Stimulated activated naive CD8-positive, alpha-beta T cell treated with anti-CD3 and anti-CD28 coated beads, Interleukin-15, Interleukin-2, amounts not matched to agents 100 ng/mL and 50 ng/mL, for 24 hours (primary cell): Measurements from ENCODE around the gene RNGTT.
"Not testable (repeated sequence)": the region's sequence is repeated elsewhere in the genome, so short reads cannot be mapped to it uniquely, and the experiment has no call there.

Experiments
- H3K27ac Mint-ChIP-seq: one replicate; pipeline ENCODE4 v1.8.0; 2021; ENCODE audit warnings: mild to moderate bottlenecking, mixed read lengths
- H3K27me3 Mint-ChIP-seq: one replicate; pipeline ENCODE4 v1.8.0; 2021; ENCODE audit warnings: mixed read lengths
- H3K36me3 Mint-ChIP-seq: one replicate; pipeline ENCODE4 v1.8.0; 2021; ENCODE audit warnings: low read depth, mixed read lengths
- H3K4me1 Mint-ChIP-seq: one replicate; pipeline ENCODE4 v1.8.0; 2021; ENCODE audit warnings: low read depth, mixed read lengths
- H3K4me3 Mint-ChIP-seq: one replicate; pipeline ENCODE4 v1.8.0; 2021; ENCODE audit warnings: mild to moderate bottlenecking, mixed read lengths
- H3K9me3 Mint-ChIP-seq: one replicate; pipeline ENCODE4 v1.8.0; 2021; ENCODE audit warnings: mixed read lengths

RNGTT gene

DNA sequence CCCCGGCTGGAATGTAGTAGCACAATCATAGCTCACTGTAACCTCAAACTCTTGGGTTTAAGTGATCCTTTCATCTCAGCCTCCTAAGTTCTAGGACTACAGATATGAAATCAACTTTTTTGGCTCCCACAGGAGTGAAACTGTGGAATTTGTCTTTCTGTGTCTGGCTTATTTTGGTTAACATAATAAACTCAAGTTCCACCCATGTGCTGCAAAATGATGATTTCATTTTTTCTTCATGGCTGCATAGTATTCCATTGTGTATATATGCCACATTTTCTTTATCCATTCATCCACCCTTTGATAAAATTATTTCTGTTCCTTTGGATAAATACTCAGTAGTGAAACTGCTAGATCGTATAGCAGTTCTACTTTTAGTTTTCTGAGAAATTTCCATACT, 29.9 kb downstream of the RNGTT start:
- peaks cover 36% of the 10 kb centered on the region for H3K9me3 Mint-ChIP-seq
- H3K4me3 Mint-ChIP-seq: no peak overlapping the region
- H3K27me3 Mint-ChIP-seq: no peaks in the 10 kb centered on the region
- peaks cover 88% of the 10 kb centered on the region for H3K36me3 Mint-ChIP-seq
- no peaks in the 10 kb centered on the region for H3K4me1 Mint-ChIP-seq
- H3K27ac Mint-ChIP-seq: no peak overlapping the region

DNA sequence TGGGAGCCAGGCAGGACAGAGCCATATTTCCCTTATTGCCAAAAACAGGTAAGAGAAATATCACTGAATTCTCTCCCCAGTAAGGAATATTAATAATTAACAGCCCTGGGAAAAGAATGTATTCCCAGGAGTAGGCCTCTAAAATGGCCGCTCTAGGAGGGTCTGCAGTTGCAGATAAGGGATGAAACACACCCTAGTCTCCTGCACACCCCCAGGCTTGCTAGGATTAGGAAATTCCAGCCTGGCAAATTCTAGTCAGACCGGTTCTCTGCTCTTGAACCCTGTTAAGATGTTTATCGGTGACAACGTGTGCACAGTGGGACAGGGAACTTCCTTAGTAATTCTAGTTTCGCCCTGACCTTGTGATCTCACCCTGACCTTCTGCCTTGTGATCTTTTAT, 31.4 kb downstream of the RNGTT start:
- not testable (repeated sequence) for H3K27ac Mint-ChIP-seq, H3K27me3 Mint-ChIP-seq, H3K4me3 Mint-ChIP-seq, H3K4me1 Mint-ChIP-seq
- Mint-ChIP-seq H3K9me3 (peaks cover 26% of the 10 kb centered on the region), H3K36me3 (peaks cover 73% of the 10 kb centered on the region)

GRCh38 chr6:88922775-88923548, 40.5 kb downstream of the RNGTT start:
- H3K36me3 Mint-ChIP-seq: peaks cover 35% of the 10 kb centered on the region
- H3K9me3 Mint-ChIP-seq: no peaks in the 10 kb centered on the region
- H3K4me1 Mint-ChIP-seq: peaks cover 10% of the 10 kb centered on the region
- no peaks in the 10 kb centered on the region for H3K27me3 Mint-ChIP-seq
- H3K27ac Mint-ChIP-seq: no peak overlapping the region
- H3K4me3 Mint-ChIP-seq: no peak overlapping the region

GRCh38 chr6:88921734-88922133, 41.7 kb downstream of the RNGTT start:
- Mint-ChIP-seq H3K27me3 (no peaks in the 10 kb centered on the region), H3K4me1 (peaks cover 20% of the 10 kb centered on the region), H3K9me3 (no peaks in the 10 kb centered on the region), H3K4me3 (no peak overlapping the region), H3K36me3 (peaks cover 43% of the 10 kb centered on the region), H3K27ac (no peak overlapping the region)

- H3K4me3 Mint-ChIP-seq: no peak overlapping the region
- peaks cover 45% of the 10 kb centered on the region for H3K36me3 Mint-ChIP-seq
- H3K27ac Mint-ChIP-seq: no peak overlapping the region
- no peaks in the 10 kb centered on the region for H3K9me3 Mint-ChIP-seq
- no peaks in the 10 kb centered on the region for H3K27me3 Mint-ChIP-seq
- peaks cover 21% of the 10 kb centered on the region for H3K4me1 Mint-ChIP-seq
Observed at GRCh38 chr6:88920774-88921733, 42.4 kb downstream of the RNGTT start.

DNA sequence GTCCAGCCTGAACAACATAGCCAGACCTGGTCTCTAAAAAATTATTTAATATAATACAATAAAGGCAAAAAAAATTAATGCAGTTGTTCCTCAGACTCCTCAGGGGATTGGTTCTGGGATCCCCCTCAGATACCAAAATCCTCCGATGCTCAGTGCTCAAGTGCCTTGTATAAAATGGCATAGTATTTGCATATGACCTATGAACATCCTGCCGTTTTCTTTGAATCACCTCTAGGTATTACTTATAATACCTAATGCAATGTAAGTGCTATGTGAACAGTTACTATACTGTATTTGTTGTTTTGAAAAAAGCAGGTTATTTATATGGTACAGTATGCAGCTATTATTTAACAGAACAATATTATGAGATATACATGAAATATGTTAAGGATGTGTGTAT, 43.3 kb downstream of the RNGTT start:
- H3K27me3 Mint-ChIP-seq: no peaks in the 10 kb centered on the region
- H3K9me3 Mint-ChIP-seq: no peaks in the 10 kb centered on the region
- H3K4me1 Mint-ChIP-seq: peaks cover 21% of the 10 kb centered on the region
- no peak overlapping the region for H3K4me3 Mint-ChIP-seq
- H3K27ac Mint-ChIP-seq: no peak overlapping the region
- peaks cover 48% of the 10 kb centered on the region for H3K36me3 Mint-ChIP-seq

- Mint-ChIP-seq H3K4me3 (no peak overlapping the region), H3K4me1 (peaks cover 27% of the 10 kb centered on the region), H3K36me3 (peaks cover 49% of the 10 kb centered on the region), H3K27me3 (no peaks in the 10 kb centered on the region), H3K9me3 (no peaks in the 10 kb centered on the region), H3K27ac (no peak overlapping the region)
Observed at GRCh38 chr6:88919032-88919431, 44.4 kb downstream of the RNGTT start.

GRCh38 chr6:88916615-88917208, 46.7 kb downstream of the RNGTT start:
- peaks cover 47% of the 10 kb centered on the region for H3K36me3 Mint-ChIP-seq
- H3K27me3 Mint-ChIP-seq: no peaks in the 10 kb centered on the region
- H3K9me3 Mint-ChIP-seq: no peaks in the 10 kb centered on the region
- H3K4me3 Mint-ChIP-seq: no peak overlapping the region
- peaks cover 43% of the 10 kb centered on the region for H3K4me1 Mint-ChIP-seq
- no peak overlapping the region for H3K27ac Mint-ChIP-seq

GRCh38 chr6:88914895-88915598, 48.4 kb downstream of the RNGTT start:
- no peak overlapping the region for H3K4me3 Mint-ChIP-seq
- H3K9me3 Mint-ChIP-seq: no peaks in the 10 kb centered on the region
- H3K4me1 Mint-ChIP-seq: peaks cover 59% of the 10 kb centered on the region
- no peaks in the 10 kb centered on the region for H3K27me3 Mint-ChIP-seq
- H3K36me3 Mint-ChIP-seq: peaks cover 56% of the 10 kb centered on the region
- H3K27ac Mint-ChIP-seq: no peak overlapping the region

DNA sequence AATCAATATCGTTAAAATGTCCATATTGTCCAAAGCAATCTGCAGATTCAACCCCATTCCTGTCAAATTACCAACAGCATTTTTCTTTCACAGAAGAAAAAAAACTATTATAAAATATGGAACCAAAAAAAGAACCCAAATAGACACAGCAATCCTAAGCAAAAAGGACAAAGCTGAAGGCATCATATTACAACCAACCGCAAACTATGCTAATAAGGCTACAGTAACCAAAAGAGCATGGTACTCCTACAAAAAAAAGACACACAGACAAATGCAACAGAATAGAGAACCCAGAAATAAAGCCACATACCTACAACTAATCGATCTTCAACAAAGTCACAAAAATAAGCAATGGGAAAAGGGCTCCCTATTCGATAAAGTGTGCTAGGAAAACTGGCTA, 49.2 kb downstream of the RNGTT start:
- no peak overlapping the region for H3K4me3 Mint-ChIP-seq

GRCh38 chr6:88913471-88913870, 49.9 kb downstream of the RNGTT start:
- Mint-ChIP-seq H3K27me3 (no peaks in the 10 kb centered on the region), H3K4me3 (no peak overlapping the region), H3K27ac (peak overlapping the region; percentile 3), H3K4me1 (peaks cover 66% of the 10 kb centered on the region), H3K9me3 (no peaks in the 10 kb centered on the region), H3K36me3 (peaks cover 60% of the 10 kb centered on the region)

More for the DNA sequence above, 49.2 kb downstream of the RNGTT start:
- Mint-ChIP-seq H3K36me3 (peaks cover 58% of the 10 kb centered on the region), H3K9me3 (no peaks in the 10 kb centered on the region), H3K4me1 (peaks cover 67% of the 10 kb centered on the region), H3K27me3 (no peaks in the 10 kb centered on the region), H3K27ac (no peak overlapping the region)

DNA sequence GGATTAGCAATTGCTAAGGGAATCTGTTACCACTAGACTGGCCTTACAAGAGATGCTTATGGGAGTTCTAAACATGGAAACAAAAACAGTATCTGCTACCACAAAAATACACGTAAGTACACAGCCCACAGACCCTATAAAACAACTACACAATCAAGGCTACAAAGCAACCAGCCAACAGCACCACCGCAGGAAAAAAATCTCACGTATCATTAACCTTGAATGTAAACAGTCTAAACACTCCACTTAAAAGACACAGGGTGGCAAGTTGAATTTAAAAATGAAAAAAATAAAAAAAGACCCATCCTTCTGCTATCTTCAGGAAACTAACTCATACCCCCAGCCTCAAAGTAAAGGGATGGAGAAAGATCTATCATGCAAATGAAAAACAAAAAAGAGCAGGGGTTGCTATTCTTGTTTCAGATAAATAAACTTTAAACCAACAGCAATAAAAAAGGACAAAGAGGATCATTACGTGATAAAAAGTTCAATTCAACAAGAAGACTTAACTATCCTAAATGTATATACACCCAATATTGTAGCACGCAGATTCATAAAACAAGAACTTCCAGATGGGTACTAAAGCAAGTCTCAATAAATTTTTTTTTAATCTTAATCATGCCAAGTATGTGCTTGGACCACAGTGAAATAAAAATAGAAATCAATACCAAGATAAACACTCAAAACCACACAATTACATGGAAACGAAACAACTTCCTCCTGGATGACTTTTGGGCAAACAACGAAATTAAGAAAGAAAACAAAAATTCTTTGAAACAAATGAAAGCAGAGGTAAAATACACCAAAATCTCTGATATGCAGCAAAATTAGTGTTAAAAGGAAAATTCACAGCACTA, 52.3 kb downstream of the RNGTT start:
- Mint-ChIP-seq H3K36me3 (peaks cover 53% of the 10 kb centered on the region), H3K27me3 (no peaks in the 10 kb centered on the region), H3K4me3 (no peak overlapping the region), H3K27ac (no peak overlapping the region), H3K9me3 (no peaks in the 10 kb centered on the region), H3K4me1 (peaks cover 57% of the 10 kb centered on the region)

- no peaks in the 10 kb centered on the region for H3K27me3 Mint-ChIP-seq
- H3K4me1 Mint-ChIP-seq: peaks cover 52% of the 10 kb centered on the region
- no peaks in the 10 kb centered on the region for H3K9me3 Mint-ChIP-seq
- peaks cover 53% of the 10 kb centered on the region for H3K36me3 Mint-ChIP-seq
- H3K27ac Mint-ChIP-seq: no peak overlapping the region
- no peak overlapping the region for H3K4me3 Mint-ChIP-seq
Observed at GRCh38 chr6:88908598-88909548, 54.5 kb downstream of the RNGTT start.
